SKM-1 treated with dmso at 0.1 percent for 144 hours (cell line): Measurements from ENCODE around the gene SLC2A9.
A peak's percentile ranks its signal among the peaks of the same experiment; 100 is the strongest.

ENCODE experiments used
- DNase-seq: peaks from one replicate; lab custom pipeline; 2025; ENCODE audit not compliant: unreplicated experiment; lab: John Stamatoyannopoulos, UW

Gene SLC2A9

GRCh38 chr4:9932771-9933170, 88.5 kb downstream of the SLC2A9 start:
- DNase-seq, result no peak

GRCh38 chr4:9931146-9931545, 90.2 kb downstream of the SLC2A9 start:
- DNase-seq, result no peak

- no peak for DNase-seq
Observed at GRCh38 chr4:9929111-9929510, 92.2 kb downstream of the SLC2A9 start.

GRCh38 chr4:9927341-9928007, 93.8 kb downstream of the SLC2A9 start:
- no peak for DNase-seq

- DNase-seq, result no peak
Observed at GRCh38 chr4:9926586-9926985, 94.7 kb downstream of the SLC2A9 start.

GRCh38 chr4:9925750-9926439, 95.4 kb downstream of the SLC2A9 start:
- DNase-seq, result no peak

- DNase-seq, result no peak
Observed at GRCh38 chr4:9924750-9925149, 96.5 kb downstream of the SLC2A9 start.

- no peak for DNase-seq
Observed at GRCh38 chr4:9923195-9923812, 98.0 kb downstream of the SLC2A9 start.

- DNase-seq, result no peak
Observed at GRCh38 chr4:9921326-9921725, 100.0 kb downstream of the SLC2A9 start.

GRCh38 chr4:9920029-9920428, 101.3 kb downstream of the SLC2A9 start:
- no peak for DNase-seq

- DNase-seq, result no peak
Observed at GRCh38 chr4:9919047-9919446, 102.2 kb downstream of the SLC2A9 start.

- no peak for DNase-seq
Observed at GRCh38 chr4:9918484-9918883, 102.8 kb downstream of the SLC2A9 start.

- no peak for DNase-seq
Observed at GRCh38 chr4:9916937-9917336, 104.4 kb downstream of the SLC2A9 start.

GRCh38 chr4:9916346-9916745, 105.0 kb downstream of the SLC2A9 start:
- no peak for DNase-seq

GRCh38 chr4:9913846-9914245, 107.5 kb downstream of the SLC2A9 start:
- no peak for DNase-seq

GRCh38 chr4:9906996-9907395, 114.3 kb downstream of the SLC2A9 start:
- no peak for DNase-seq

- DNase-seq, result no peak
Observed at GRCh38 chr4:9904976-9905587, 116.2 kb downstream of the SLC2A9 start.

- no peak for DNase-seq
Observed at GRCh38 chr4:9903317-9903716, 118.0 kb downstream of the SLC2A9 start.

- DNase-seq, result no peak
Observed at GRCh38 chr4:9901257-9901656, 120.0 kb downstream of the SLC2A9 start.

- DNase-seq, result peak; percentile 12
Observed at GRCh38 chr4:9900633-9901032, 120.7 kb downstream of the SLC2A9 start.

- no peak for DNase-seq
Observed at GRCh38 chr4:9899306-9900055, 121.8 kb downstream of the SLC2A9 start.
